HEK293 (cell line): Measurements from ENCODE around the gene LSM5.

ENCODE experiments used
- GLIS2 ChIP-seq: fragments of 450-650 bp; formaldehyde crosslinking; IDR thresholded peaks from 2 replicates; pipeline ENCODE4 v1.5.1; 2016; ENCODE audit warnings: missing biosample characterization, missing genetic modification characterization
- KLF1 ChIP-seq: fragments of 450-650 bp; formaldehyde crosslinking; IDR thresholded peaks from 2 replicates; pipeline ENCODE4 v1.5.1; 2016; ENCODE audit warnings: missing biosample characterization, missing genetic modification characterization
- OSR2 ChIP-seq: fragments of 450-650 bp; formaldehyde crosslinking; IDR thresholded peaks from 2 replicates; pipeline ENCODE4 v1.5.1; 2016; ENCODE audit warnings: missing biosample characterization, missing genetic modification characterization
- PBX3 ChIP-seq: sonication (generic); formaldehyde crosslinking; IDR thresholded peaks from 2 replicates; pipeline ENCODE4 v1.8.1; 2022; ENCODE audit warnings: mild to moderate bottlenecking, moderate library complexity, missing genetic modification reagents
- SP2 ChIP-seq: fragments of 450-650 bp; formaldehyde crosslinking; IDR thresholded peaks from 2 replicates; pipeline ENCODE4 v1.5.1; 2016; ENCODE audit warnings: missing biosample characterization, missing genetic modification characterization
- SP3 ChIP-seq: fragments of 450-650 bp; formaldehyde crosslinking; IDR thresholded peaks from 2 replicates; pipeline ENCODE4 v1.5.1; 2016; ENCODE audit warnings: missing biosample characterization, missing genetic modification characterization
- YY1 ChIP-seq: fragments of 450-650 bp; formaldehyde crosslinking; IDR thresholded peaks from 2 replicates; pipeline ENCODE4 v1.5.1; 2018; ENCODE audit warnings: missing biosample characterization, missing genetic modification characterization
- ZBTB26 ChIP-seq: fragments of 450-650 bp; formaldehyde crosslinking; optimal IDR thresholded peaks from 2 replicates; pipeline ENCODE3; 2016; ENCODE audit warnings: missing biosample characterization, mild to moderate bottlenecking, missing genetic modification characterization
- ZBTB44 ChIP-seq: fragments of 450-650 bp; IDR thresholded peaks from 2 replicates; pipeline ENCODE4 v1.5.1; 2018; ENCODE audit warnings: missing biosample characterization, mild to moderate bottlenecking, missing genetic modification characterization
- ZNF10 ChIP-seq: fragments of 450-650 bp; formaldehyde crosslinking; IDR thresholded peaks from 2 replicates; pipeline ENCODE4 v1.5.1; 2017; ENCODE audit warnings: missing biosample characterization, missing genetic modification characterization
- ZNF133 ChIP-seq: fragments of 450-650 bp; formaldehyde crosslinking; IDR thresholded peaks from 2 replicates; pipeline ENCODE4 v1.5.1; 2016; ENCODE audit warnings: missing biosample characterization, missing genetic modification characterization
- ZNF174 ChIP-seq: fragments of 450-650 bp; formaldehyde crosslinking; IDR thresholded peaks from 2 replicates; pipeline ENCODE4 v1.5.0; 2017; ENCODE audit warnings: missing biosample characterization, mild to moderate bottlenecking, missing genetic modification characterization
- ZNF24 ChIP-seq: fragments of 450-650 bp; formaldehyde crosslinking; IDR thresholded peaks from 2 replicates; pipeline ENCODE4 v1.5.1; 2016; ENCODE audit warnings: missing biosample characterization, missing genetic modification characterization
- ZNF335 ChIP-seq: fragments of 450-650 bp; formaldehyde crosslinking; conservative IDR thresholded peaks from 2 replicates; pipeline ENCODE4 v1.5.1; 2016; ENCODE audit warnings: missing biosample characterization, missing genetic modification characterization
- ZNF341 ChIP-seq: fragments of 450-650 bp; formaldehyde crosslinking; IDR thresholded peaks from 2 replicates; pipeline ENCODE4; 2016; ENCODE audit warnings: low read depth, missing biosample characterization, missing genetic modification characterization
- ZNF394 ChIP-seq: fragments of 450-650 bp; formaldehyde crosslinking; IDR thresholded peaks from 2 replicates; pipeline ENCODE4 v1.5.1; 2016; ENCODE audit warnings: missing biosample characterization, missing genetic modification characterization, mild to moderate bottlenecking, moderate library complexity, borderline replicate concordance
- ZNF398 ChIP-seq: fragments of 450-650 bp; formaldehyde crosslinking; IDR thresholded peaks from 2 replicates; pipeline ENCODE4 v1.5.1; 2017; ENCODE audit warnings: missing biosample characterization, missing genetic modification characterization
- ZNF404 ChIP-seq: fragments of 450-650 bp; formaldehyde crosslinking; IDR thresholded peaks from 2 replicates; pipeline ENCODE4 v1.5.1; 2017; ENCODE audit warnings: missing biosample characterization, missing genetic modification characterization
- ZNF416 ChIP-seq: fragments of 450-650 bp; formaldehyde crosslinking; IDR thresholded peaks from 2 replicates; pipeline ENCODE4 v1.5.1; 2016; ENCODE audit warnings: missing biosample characterization, missing genetic modification characterization
- ZNF423 ChIP-seq: fragments of 450-650 bp; formaldehyde crosslinking; IDR thresholded peaks from 2 replicates; pipeline ENCODE4 v1.5.1; 2016; ENCODE audit warnings: missing biosample characterization, missing genetic modification characterization
- ZNF501 ChIP-seq: fragments of 450-650 bp; formaldehyde crosslinking; IDR thresholded peaks from 2 replicates; pipeline ENCODE4 v1.5.1; 2016; ENCODE audit warnings: missing biosample characterization, missing genetic modification characterization
- ZNF548 ChIP-seq: fragments of 450-650 bp; formaldehyde crosslinking; IDR thresholded peaks from 2 replicates; pipeline ENCODE4 v1.5.1; 2016; ENCODE audit warnings: missing biosample characterization, missing genetic modification characterization
- ZNF561 ChIP-seq: fragments of 450-650 bp; IDR thresholded peaks from 2 replicates; pipeline ENCODE4 v1.5.1; 2018; ENCODE audit warnings: missing biosample characterization, missing genetic modification characterization, borderline replicate concordance
- ZNF610 ChIP-seq: fragments of 450-650 bp; formaldehyde crosslinking; IDR thresholded peaks from 2 replicates; pipeline ENCODE4 v1.5.1; 2016; ENCODE audit warnings: missing biosample characterization, missing genetic modification characterization, borderline replicate concordance
- ZNF629 ChIP-seq: fragments of 450-650 bp; formaldehyde crosslinking; IDR thresholded peaks from 2 replicates; pipeline ENCODE4 v1.5.1; 2017; ENCODE audit warnings: missing biosample characterization, missing genetic modification characterization
- ZNF692 ChIP-seq: fragments of 450-650 bp; formaldehyde crosslinking; IDR thresholded peaks from 2 replicates; pipeline ENCODE4 v1.5.1; 2016; ENCODE audit warnings: missing biosample characterization, missing genetic modification characterization
- ZNF776 ChIP-seq: fragments of 450-650 bp; formaldehyde crosslinking; IDR thresholded peaks from 2 replicates; pipeline ENCODE4 v1.5.0; 2017; ENCODE audit warnings: missing biosample characterization, missing genetic modification characterization, borderline replicate concordance
- ZNF843 ChIP-seq: fragments of 450-650 bp; formaldehyde crosslinking; IDR thresholded peaks from 2 replicates; pipeline ENCODE4 v1.5.1; 2016; ENCODE audit warnings: missing biosample characterization, missing genetic modification characterization
- ZSCAN4 ChIP-seq: fragments of 450-650 bp; formaldehyde crosslinking; IDR thresholded peaks from 2 replicates; pipeline ENCODE4 v1.5.1; 2017; ENCODE audit warnings: missing biosample characterization, missing genetic modification characterization

Gene LSM5

GRCh38 chr7:32495298-32496051, 5.3 kb upstream of the LSM5 start, which contains the start of gene AVL9 (continued):
- TF ChIP-seq ZNF174 (tag by site-specific recombination) (no peak), ZNF629 (tag by site-specific recombination) (peak; percentile 21; the same call in 1 of the 2 replicates), ZNF133 (tag by site-specific recombination) (no peak), YY1 (peak; percentile 39; the same call in 1 of the 2 replicates), ZNF335 (tag by site-specific recombination) (peak; percentile 88), ZNF24 (tag by site-specific recombination) (no peak; the same call in 1 of the 2 replicates), ZNF341 (peak; percentile 53; the same call in 1 of the 2 replicates), ZNF423 (tag by site-specific recombination) (0 out of 2 replicates have a peak, but pooled peaks have one; percentile 29), ZBTB44 (tag by site-specific recombination) (no peak), KLF1 (tag by site-specific recombination) (peak; percentile 17; the same call in 1 of the 2 replicates), ZNF692 (peak; percentile 42), SP3 (tag by site-specific recombination) (peak; percentile 67), GLIS2 (tag by site-specific recombination) (peak; percentile 96), ZBTB26 (tag by site-specific recombination) (peak; percentile 48), ZNF394 (tag by site-specific recombination) (0 out of 2 replicates have a peak, but pooled peaks have one; percentile 12), ZNF10 (0 out of 2 replicates have a peak, but pooled peaks have one; percentile 17), ZNF843 (tag by site-specific recombination) (0 out of 2 replicates have a peak, but pooled peaks have one; percentile 33), ZNF404 (tag by site-specific recombination) (no peak), ZNF416 (tag by site-specific recombination) (no peak), ZNF398 (peak; percentile 43), ZNF501 (tag by site-specific recombination) (peak; percentile 32; the same call in 1 of the 2 replicates), PBX3 (peak; percentile 89), ZSCAN4 (tag by site-specific recombination) (no peak), ZNF548 (tag by site-specific recombination) (no peak), SP2 (tag by site-specific recombination) (peak; percentile 68), OSR2 (tag by site-specific recombination) (peak; percentile 76), ZNF561 (peak; percentile 44; the same call in 1 of the 2 replicates), ZNF610 (tag by site-specific recombination) (0 out of 2 replicates have a peak, but pooled peaks have one; percentile 17), ZNF776 (tag by site-specific recombination) (no peak)
